NCI-H1105 treated with DMSO at 0.1 percent for 48 hours (cell line): ENCODE measurements around the gene NBPF1.

Experiments
- DNase-seq: peaks from one replicate; lab custom pipeline; 2025; lab: John Stamatoyannopoulos, UW

NBPF1 gene

DNA sequence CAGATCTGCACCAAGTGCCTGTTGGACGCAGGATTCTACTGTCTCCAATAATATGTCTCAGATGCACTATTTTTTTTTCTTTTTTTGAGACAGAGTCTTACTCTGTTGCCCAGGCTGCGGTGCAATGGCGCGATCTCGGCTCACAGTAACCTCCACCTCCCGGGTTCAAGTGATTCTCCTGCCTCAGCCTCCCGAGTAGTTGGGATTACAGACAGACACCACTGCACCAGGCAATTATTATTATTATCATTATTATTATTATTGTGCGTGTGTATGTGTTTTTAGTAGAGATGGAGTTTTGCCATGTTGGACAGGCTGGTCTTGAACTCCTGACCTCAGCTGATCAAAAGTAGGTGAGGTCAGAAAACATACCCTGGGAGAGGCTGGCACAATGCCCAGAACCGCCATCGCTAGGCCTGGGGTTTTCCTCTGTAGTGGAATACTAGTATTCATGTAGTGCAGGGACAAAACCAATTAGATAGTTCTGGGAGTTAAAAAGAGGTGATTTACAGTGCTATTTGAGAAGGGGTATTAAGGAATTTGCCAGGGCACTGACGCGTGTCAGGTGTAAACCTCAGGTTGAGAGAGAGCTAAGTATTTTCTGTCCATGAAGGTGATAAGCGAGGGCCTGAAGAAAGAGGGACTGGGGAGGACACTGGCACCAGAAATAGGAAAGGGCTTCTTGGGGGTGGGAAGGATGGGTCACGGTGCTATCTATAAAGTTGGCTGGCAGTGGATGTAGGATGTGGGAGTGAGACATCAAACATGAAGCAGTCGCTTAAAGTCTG is 100.5 kb downstream of the NBPF1 start:
- DNase-seq, result peak; percentile 36
